ENCODE data around the gene INPP1. TPM values are rescaled to one million over a fixed set of nuclear protein-coding genes. Genes with fewer than 3 reads are reported as not detected.

The INPP1 gene
- total RNA-seq, 1 experiment from 2014 or later: 9.5 TPM

- H3K4me1 ChIP-seq (replicated peaks; ENCODE audit: insufficient read depth): peaks cover 10% of the 10 kb centered on the region
- H3K27ac ChIP-seq: no peak overlapping the region
- no TSS peak for BruUV-seq (replicated peaks)
- H3K4me2 ChIP-seq: peak overlapping the region; percentile 89; the same call in 1 of the 2 replicates
- no peaks in the 10 kb centered on the region for H3K9me3 ChIP-seq (ENCODE audit: insufficient read depth, low read depth)
- no peaks in the 10 kb centered on the region for H3F3A ChIP-seq (ENCODE audit: insufficient read depth, low read depth)
- no peak overlapping the region for H3K4me3 ChIP-seq
- H3K79me2 ChIP-seq (ENCODE audit: low read depth): no peaks in the 10 kb centered on the region
- H3K36me3 ChIP-seq (ENCODE audit: low read depth): no peaks in the 10 kb centered on the region
- ChIA-PET CTCF (no interaction called here), POLR2A (ENCODE audit: unreplicated experiment) (interaction anchor here (0.8 kb wide), 1 partner anchor 58 kb away, joined by 5 read pairs; no protein-coding TSS in a partner anchor)
- no peaks in the 10 kb centered on the region for H3K9me2 ChIP-seq (ENCODE audit: insufficient read depth)
- no peaks in the 10 kb centered on the region for H3K27me3 ChIP-seq (ENCODE audit: insufficient read depth, low read depth)
- no peaks in the 10 kb centered on the region for H4K20me1 ChIP-seq (ENCODE audit: insufficient read depth)
- no peak overlapping the region for H2AFZ ChIP-seq
- TF ChIP-seq, protein P1, sequence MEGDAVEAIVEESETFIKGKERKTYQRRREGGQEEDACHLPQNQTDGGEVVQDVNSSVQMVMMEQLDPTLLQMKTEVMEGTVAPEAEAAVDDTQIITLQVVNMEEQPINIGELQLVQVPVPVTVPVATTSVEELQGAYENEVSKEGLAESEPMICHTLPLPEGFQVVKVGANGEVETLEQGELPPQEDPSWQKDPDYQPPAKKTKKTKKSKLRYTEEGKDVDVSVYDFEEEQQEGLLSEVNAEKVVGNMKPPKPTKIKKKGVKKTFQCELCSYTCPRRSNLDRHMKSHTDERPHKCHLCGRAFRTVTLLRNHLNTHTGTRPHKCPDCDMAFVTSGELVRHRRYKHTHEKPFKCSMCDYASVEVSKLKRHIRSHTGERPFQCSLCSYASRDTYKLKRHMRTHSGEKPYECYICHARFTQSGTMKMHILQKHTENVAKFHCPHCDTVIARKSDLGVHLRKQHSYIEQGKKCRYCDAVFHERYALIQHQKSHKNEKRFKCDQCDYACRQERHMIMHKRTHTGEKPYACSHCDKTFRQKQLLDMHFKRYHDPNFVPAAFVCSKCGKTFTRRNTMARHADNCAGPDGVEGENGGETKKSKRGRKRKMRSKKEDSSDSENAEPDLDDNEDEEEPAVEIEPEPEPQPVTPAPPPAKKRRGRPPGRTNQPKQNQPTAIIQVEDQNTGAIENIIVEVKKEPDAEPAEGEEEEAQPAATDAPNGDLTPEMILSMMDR (conservative IDR thresholded peaks at IDR 0.05): no peak
- no peak for DNase-seq
- intact Hi-C loops (cut with micrococcal nuclease; ENCODE audit: unreplicated experiment): loop anchor here (10.0 kb wide), 1 partner anchor 55 kb away; no protein-coding TSS in a partner anchor
These were observed 66.8 kb downstream of the INPP1 start for GRCh38 chr2:190410166-190410565.

GRCh38 chr2:190412966-190413365 is 69.6 kb downstream of the INPP1 start:
- H3K9me3 ChIP-seq (ENCODE audit: insufficient read depth, low read depth): no peaks in the 10 kb centered on the region
- BruUV-seq (replicated peaks): no TSS peak
- no peaks in the 10 kb centered on the region for H3K36me3 ChIP-seq (ENCODE audit: low read depth)
- no peak overlapping the region for H3K27ac ChIP-seq
- intact Hi-C loops (cut with micrococcal nuclease; ENCODE audit: unreplicated experiment): loop anchor here (10.0 kb wide), 1 partner anchor 52 kb away; no protein-coding TSS in a partner anchor
- no peaks in the 10 kb centered on the region for H4K20me1 ChIP-seq (ENCODE audit: insufficient read depth)
- H3K4me3 ChIP-seq: no peak overlapping the region
- H3F3A ChIP-seq (ENCODE audit: insufficient read depth, low read depth): no peaks in the 10 kb centered on the region
- CTCF ChIA-PET: interaction anchor here (0.6 kb wide), 1 partner anchor 172 kb away, joined by 3 read pairs; no protein-coding TSS in a partner anchor
- H2AFZ ChIP-seq: no peak overlapping the region
- no peak overlapping the region for H3K4me2 ChIP-seq
- no peaks in the 10 kb centered on the region for H3K9me2 ChIP-seq (ENCODE audit: insufficient read depth)
- peaks cover 10% of the 10 kb centered on the region for H3K4me1 ChIP-seq (replicated peaks; ENCODE audit: insufficient read depth)
- H3K27me3 ChIP-seq (ENCODE audit: insufficient read depth, low read depth): no peaks in the 10 kb centered on the region
- DNase-seq: no peak
- POLR2A ChIA-PET (ENCODE audit: unreplicated experiment): no interaction called here
- H3K79me2 ChIP-seq (ENCODE audit: low read depth): no peaks in the 10 kb centered on the region
- TF ChIP-seq EZH2 (IDR thresholded peaks at IDR 0.05; ENCODE audit: low read depth): no peak
- TF ChIP-seq, protein P1 (conservative IDR thresholded peaks at IDR 0.05): no peak

- DNase-seq: no peak
- H3K36me3 ChIP-seq (ENCODE audit: low read depth): no peaks in the 10 kb centered on the region
- POLR2A ChIA-PET (ENCODE audit: unreplicated experiment): no interaction called here
- H3K4me2 ChIP-seq: no peak overlapping the region
- no peaks in the 10 kb centered on the region for H3K79me2 ChIP-seq (ENCODE audit: low read depth)
- no peaks in the 10 kb centered on the region for H3K9me3 ChIP-seq (ENCODE audit: insufficient read depth, low read depth)
- intact Hi-C loops (cut with micrococcal nuclease; ENCODE audit: unreplicated experiment): loop anchor here (10.0 kb wide), 1 partner anchor 51 kb away; no protein-coding TSS in a partner anchor
- H4K20me1 ChIP-seq (ENCODE audit: insufficient read depth): no peaks in the 10 kb centered on the region
- no peak overlapping the region for H2AFZ ChIP-seq
- no peaks in the 10 kb centered on the region for H3K9me2 ChIP-seq (ENCODE audit: insufficient read depth)
- no TSS peak for BruUV-seq (replicated peaks)
- no peak for TF ChIP-seq EZH2 (IDR thresholded peaks at IDR 0.05; ENCODE audit: low read depth)
- TF ChIP-seq, protein P1 (conservative IDR thresholded peaks at IDR 0.05): no peak
- no peak overlapping the region for H3K27ac ChIP-seq
- H3K4me3 ChIP-seq: no peak overlapping the region
- no peaks in the 10 kb centered on the region for H3F3A ChIP-seq (ENCODE audit: insufficient read depth, low read depth)
- no peaks in the 10 kb centered on the region for H3K27me3 ChIP-seq (ENCODE audit: insufficient read depth, low read depth)
- CTCF ChIA-PET: interaction anchor here (0.6 kb wide), 1 partner anchor 171 kb away, joined by 3 read pairs; no protein-coding TSS in a partner anchor
- peaks cover 10% of the 10 kb centered on the region for H3K4me1 ChIP-seq (replicated peaks; ENCODE audit: insufficient read depth)
These were observed 70.0 kb downstream of the INPP1 start for GRCh38 chr2:190413421-190413820.
